Stimulated activated memory B cell treated with anti-CD40 and anti-IgM and Interleukin-4, amounts not matched to agents 10 μg/mL and 1 μg/mL and 100 μg/mL, for 72 hours (primary cell): ENCODE data around the gene ARHGEF19.

Source experiments
- ATAC-seq: fragments of 150-1000 bp; cut with Tn5 transposase; 2 replicates; pipeline ENCODE4 v1.10.0; 2021
- H3K27ac Mint-ChIP-seq: one replicate; pipeline ENCODE4 v1.8.0; 2022; ENCODE audit warnings: mild to moderate bottlenecking, mixed read lengths
- H3K27me3 Mint-ChIP-seq: one replicate; pipeline ENCODE4 v1.8.0; 2022; ENCODE audit warnings: mixed read lengths
- H3K36me3 Mint-ChIP-seq: one replicate; pipeline ENCODE4 v1.8.0; 2022; ENCODE audit warnings: mixed read lengths
- H3K4me1 Mint-ChIP-seq: one replicate; pipeline ENCODE4 v1.8.0; 2022; ENCODE audit warnings: mixed read lengths
- H3K4me3 Mint-ChIP-seq: one replicate; pipeline ENCODE4 v1.8.0; 2022; ENCODE audit warnings: mild to moderate bottlenecking, moderate library complexity, mixed read lengths
- H3K9me3 Mint-ChIP-seq: one replicate; pipeline ENCODE4 v1.8.0; 2022; ENCODE audit warnings: mixed read lengths

ARHGEF19 gene

GRCh38 chr1:16150508-16150907 is 61.9 kb downstream of the ARHGEF19 start:
- Mint-ChIP-seq H3K36me3 (no peaks in the 10 kb centered on the region), H3K4me1 (peaks cover 36% of the 10 kb centered on the region), H3K4me3 (no peak overlapping the region), H3K9me3 (no peaks in the 10 kb centered on the region), H3K27ac (no peak overlapping the region), H3K27me3 (peaks cover 92% of the 10 kb centered on the region)
- no peak for ATAC-seq

GRCh38 chr1:16149702-16150488 is 62.6 kb downstream of the ARHGEF19 start:
- no peaks in the 10 kb centered on the region for H3K36me3 Mint-ChIP-seq
- H3K4me3 Mint-ChIP-seq: no peak overlapping the region
- no peak for ATAC-seq
- peaks cover 92% of the 10 kb centered on the region for H3K27me3 Mint-ChIP-seq
- H3K9me3 Mint-ChIP-seq: no peaks in the 10 kb centered on the region
- H3K4me1 Mint-ChIP-seq: peaks cover 32% of the 10 kb centered on the region
- no peak overlapping the region for H3K27ac Mint-ChIP-seq

- H3K9me3 Mint-ChIP-seq: no peaks in the 10 kb centered on the region
- H3K36me3 Mint-ChIP-seq: no peaks in the 10 kb centered on the region
- peaks cover 30% of the 10 kb centered on the region for H3K4me1 Mint-ChIP-seq
- H3K27me3 Mint-ChIP-seq: peaks cover 92% of the 10 kb centered on the region
- H3K4me3 Mint-ChIP-seq: no peak overlapping the region
- H3K27ac Mint-ChIP-seq: no peak overlapping the region
- no peak for ATAC-seq
Measured at GRCh38 chr1:16149146-16149545, 63.3 kb downstream of the ARHGEF19 start.

- no peak for ATAC-seq
- Mint-ChIP-seq H3K9me3 (no peaks in the 10 kb centered on the region), H3K4me3 (no peak overlapping the region), H3K36me3 (no peaks in the 10 kb centered on the region), H3K27ac (no peak overlapping the region), H3K4me1 (peaks cover 23% of the 10 kb centered on the region), H3K27me3 (peaks cover 88% of the 10 kb centered on the region)
Measured at GRCh38 chr1:16148329-16149092, 63.9 kb downstream of the ARHGEF19 start.
